Suprapubic skin (tissue), 4 donors: ENCODE data around the gene LRMDA.

Source experiments
- EP300 ChIP-seq: sonication (generic); formaldehyde crosslinking; IDR thresholded peaks from one replicate; pipeline ENCODE4 v1.6.1; 2017; ENCODE audit warnings: antibody characterized with exemption
- POLR2A ChIP-seq, 2 donors: fragments of 450-650 bp; IDR thresholded peaks; one replicate each; pipeline ENCODE4 v1.6.1; 2017; ENCODE audit warnings: antibody characterized with exemption in 2 of 2, mild to moderate bottlenecking in 2 of 2, moderate library complexity in 2 of 2
- POLR2AphosphoS5 ChIP-seq, 3 donors: sonication (generic); formaldehyde crosslinking; IDR thresholded peaks; one replicate each; pipeline ENCODE4 v1.6.1; 2017; ENCODE audit warnings: antibody characterized with exemption in 3 of 3
- TF ChIP-seq, protein P1 (sequence below), 2 donors: fragments of 200-600 bp in 1 of 2; fragments of 450-650 bp in 1 of 2; sonication (generic) in 1 of 2; IDR thresholded peaks; one replicate each; pipeline ENCODE4 v1.5.1; 2016 to 2019; ENCODE audit warnings: antibody characterized with exemption in 2 of 2, mild to moderate bottlenecking in 1 of 2, moderate library complexity in 1 of 2

DNA sequence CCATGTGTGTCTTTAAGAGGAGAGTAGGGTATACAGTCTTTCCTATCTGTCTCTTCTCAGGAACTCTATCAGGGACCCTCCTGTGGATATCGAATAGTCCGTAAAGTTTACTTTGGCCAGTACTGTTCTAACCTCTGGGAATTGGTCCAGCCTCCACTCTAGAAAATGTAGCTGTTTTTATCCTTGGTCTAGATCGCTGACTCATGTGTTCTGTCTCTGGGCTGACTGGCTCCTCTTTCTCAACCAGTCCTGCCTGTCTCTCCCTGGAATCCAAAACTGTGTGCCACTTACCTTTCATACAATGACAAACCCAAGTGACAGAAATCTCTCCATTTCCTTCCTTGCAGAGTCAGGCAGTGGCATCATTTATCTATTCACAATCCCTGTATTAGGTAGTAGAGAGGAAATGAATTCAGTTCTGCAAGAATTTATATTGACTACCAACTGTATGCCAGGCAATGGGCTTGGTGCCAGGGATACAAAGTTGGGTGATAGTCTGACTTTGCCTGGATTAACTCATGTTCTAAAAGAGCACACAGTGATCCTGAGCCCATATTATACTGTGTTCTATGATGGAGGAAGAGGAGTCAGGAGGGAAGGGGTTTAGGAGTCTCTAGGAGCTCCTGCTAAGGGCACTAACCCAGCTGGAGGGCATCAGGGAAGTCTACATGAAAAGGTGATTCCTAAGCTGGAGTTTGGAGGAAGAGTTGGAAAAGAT lies 232.7 kb downstream of the LRMDA start:
- TF ChIP-seq EP300 (no peak), POLR2AphosphoS5 (IDR thresholded peaks at IDR 0.05) (no peak), POLR2A (IDR thresholded peaks at IDR 0.05) (no peak)
- TF ChIP-seq, protein P1, sequence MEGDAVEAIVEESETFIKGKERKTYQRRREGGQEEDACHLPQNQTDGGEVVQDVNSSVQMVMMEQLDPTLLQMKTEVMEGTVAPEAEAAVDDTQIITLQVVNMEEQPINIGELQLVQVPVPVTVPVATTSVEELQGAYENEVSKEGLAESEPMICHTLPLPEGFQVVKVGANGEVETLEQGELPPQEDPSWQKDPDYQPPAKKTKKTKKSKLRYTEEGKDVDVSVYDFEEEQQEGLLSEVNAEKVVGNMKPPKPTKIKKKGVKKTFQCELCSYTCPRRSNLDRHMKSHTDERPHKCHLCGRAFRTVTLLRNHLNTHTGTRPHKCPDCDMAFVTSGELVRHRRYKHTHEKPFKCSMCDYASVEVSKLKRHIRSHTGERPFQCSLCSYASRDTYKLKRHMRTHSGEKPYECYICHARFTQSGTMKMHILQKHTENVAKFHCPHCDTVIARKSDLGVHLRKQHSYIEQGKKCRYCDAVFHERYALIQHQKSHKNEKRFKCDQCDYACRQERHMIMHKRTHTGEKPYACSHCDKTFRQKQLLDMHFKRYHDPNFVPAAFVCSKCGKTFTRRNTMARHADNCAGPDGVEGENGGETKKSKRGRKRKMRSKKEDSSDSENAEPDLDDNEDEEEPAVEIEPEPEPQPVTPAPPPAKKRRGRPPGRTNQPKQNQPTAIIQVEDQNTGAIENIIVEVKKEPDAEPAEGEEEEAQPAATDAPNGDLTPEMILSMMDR (IDR thresholded peaks at IDR 0.05): no peak
